ENCODE measurements around the gene ALX3. TPM values are rescaled to one million over a fixed set of nuclear protein-coding genes. Genes with fewer than 3 reads are reported as not detected.

The ALX3 gene
- total RNA-seq, 2 experiments from 2014 or later: not detected

GRCh38 chr1:110062612-110063011 is 7.9 kb downstream of the ALX3 start:
- ChIA-PET POLR2A (interaction anchor here (0.6 to 1.4 kb wide), 4 partner anchors 18 to 72 kb away, joined by 3 to 4 read pairs (median 3); partner anchors contain the start of gene STRIP1), CTCF (ENCODE audit: unreplicated experiment) (interaction anchor here (0.5 kb wide), 1 partner anchor 56 kb away, joined by 3 read pairs; no protein-coding TSS in a partner anchor)
- H3K4me1 ChIP-seq (ENCODE audit: insufficient read depth, low read length, poor library complexity, severe bottlenecking): no peaks in the 10 kb centered on the region
- no peak overlapping the region for H3K4me3 ChIP-seq (ENCODE audit: low read depth, low read length, poor library complexity, severe bottlenecking)
- no peak overlapping the region for H2AFZ ChIP-seq (ENCODE audit: low read length)
- no peaks in the 10 kb centered on the region for H4K20me1 ChIP-seq (ENCODE audit: insufficient read depth, low read length)
- H3K4me2 ChIP-seq (ENCODE audit: low read length): no peak overlapping the region
- DNase-seq (ENCODE audit: low spot score): no peak
- TF ChIP-seq CTCF (conservative IDR thresholded peaks at IDR 0.05; ENCODE audit: low read length) (no peak), EZH2phosphoT487 (IDR thresholded peaks at IDR 0.05; ENCODE audit: borderline replicate concordance, low read depth, low read length) (no peak)
- H3K9me2 ChIP-seq (ENCODE audit: insufficient read depth, low read length): no peaks in the 10 kb centered on the region
- no peak overlapping the region for H3K27ac ChIP-seq (ENCODE audit: low read depth, low read length, poor library complexity, severe bottlenecking)
- peaks cover 5% of the 10 kb centered on the region; the same call in 1 of the 2 replicates for H3K36me3 ChIP-seq (ENCODE audit: insufficient read depth, low read length)
- H3K79me2 ChIP-seq (ENCODE audit: insufficient read depth, low read depth, low read length): no peaks in the 10 kb centered on the region
- intact Hi-C loops (cut with micrococcal nuclease; ENCODE audit: unreplicated experiment): no loop called here
- H3K9me3 ChIP-seq (ENCODE audit: low read length): no peaks in the 10 kb centered on the region
- no TSS peak for BruUV-seq (replicated peaks)

GRCh38 chr1:110061341-110061740 is 9.1 kb downstream of the ALX3 start:
- ChIA-PET CTCF (ENCODE audit: unreplicated experiment) (no interaction called here), POLR2A (no interaction called here)
- H2AFZ ChIP-seq (ENCODE audit: low read length): no peak overlapping the region
- no peaks in the 10 kb centered on the region for H4K20me1 ChIP-seq (ENCODE audit: insufficient read depth, low read length)
- peaks cover 18% of the 10 kb centered on the region; the same call in 1 of the 2 replicates for H3K36me3 ChIP-seq (ENCODE audit: insufficient read depth, low read length)
- H3K4me3 ChIP-seq (ENCODE audit: low read depth, low read length, poor library complexity, severe bottlenecking): no peak overlapping the region
- no peak overlapping the region for H3K4me2 ChIP-seq (ENCODE audit: low read length)
- H3K9me2 ChIP-seq (ENCODE audit: insufficient read depth, low read length): no peaks in the 10 kb centered on the region
- H3K79me2 ChIP-seq (ENCODE audit: insufficient read depth, low read depth, low read length): no peaks in the 10 kb centered on the region
- TF ChIP-seq EZH2phosphoT487 (IDR thresholded peaks at IDR 0.05; ENCODE audit: borderline replicate concordance, low read depth, low read length) (no peak), CTCF (conservative IDR thresholded peaks at IDR 0.05; ENCODE audit: low read length) (no peak)
- no peak overlapping the region for H3K27ac ChIP-seq (ENCODE audit: low read depth, low read length, poor library complexity, severe bottlenecking)
- H3K4me1 ChIP-seq (ENCODE audit: insufficient read depth, low read length, poor library complexity, severe bottlenecking): no peaks in the 10 kb centered on the region
- BruUV-seq (replicated peaks): no TSS peak
- H3K9me3 ChIP-seq (ENCODE audit: low read length): no peaks in the 10 kb centered on the region
- DNase-seq (ENCODE audit: low spot score): no peak
- intact Hi-C loops (cut with micrococcal nuclease; ENCODE audit: unreplicated experiment): no loop called here

GRCh38 chr1:110060662-110061060 is 9.8 kb downstream of the ALX3 start:
- Histone ChIP-seq H3K4me1 (ENCODE audit: insufficient read depth, low read length, poor library complexity, severe bottlenecking) (no peaks in the 10 kb centered on the region), H3K4me3 (ENCODE audit: low read depth, low read length, poor library complexity, severe bottlenecking) (no peak overlapping the region), H3K9me3 (ENCODE audit: low read length) (no peaks in the 10 kb centered on the region), H3K27ac (ENCODE audit: low read depth, low read length, poor library complexity, severe bottlenecking) (no peak overlapping the region), H3K79me2 (ENCODE audit: insufficient read depth, low read depth, low read length) (no peaks in the 10 kb centered on the region), H3K9me2 (ENCODE audit: insufficient read depth, low read length) (no peaks in the 10 kb centered on the region), H3K4me2 (ENCODE audit: low read length) (no peak overlapping the region), H2AFZ (ENCODE audit: low read length) (no peak overlapping the region), H3K36me3 (ENCODE audit: insufficient read depth, low read length) (peaks cover 25% of the 10 kb centered on the region), H4K20me1 (ENCODE audit: insufficient read depth, low read length) (no peaks in the 10 kb centered on the region)
- DNase-seq (ENCODE audit: low spot score): no peak
- intact Hi-C loops (cut with micrococcal nuclease; ENCODE audit: unreplicated experiment): no loop called here
- no peak for TF ChIP-seq EZH2phosphoT487 (IDR thresholded peaks at IDR 0.05; ENCODE audit: borderline replicate concordance, low read depth, low read length)
- TF ChIP-seq CTCF (conservative IDR thresholded peaks at IDR 0.05; ENCODE audit: low read length): no peak
- CTCF ChIA-PET (ENCODE audit: unreplicated experiment): interaction anchor here (0.7 to 1.3 kb wide), 3 partner anchors 26 to 37 kb away, joined by 3 to 7 read pairs (median 6); partner anchors contain the start of gene STRIP1
- POLR2A ChIA-PET: interaction anchor here (1.1 kb wide), 1 partner anchor 13 kb away, joined by 3 read pairs; no protein-coding TSS in a partner anchor
- BruUV-seq (replicated peaks): no TSS peak

Data from OCI-LY7 (cell line).